Liver (tissue), 3 donors: ENCODE data around the gene FOXI1.
"Not testable (repeated sequence)": the region's sequence is repeated elsewhere in the genome, so short reads cannot be mapped to it uniquely, and the experiment has no call there.

Source experiments
- ATF3 ChIP-seq: IDR thresholded peaks from 2 replicates; pipeline ENCODE4 v1.6.1; 2016; ENCODE audit warnings: antibody characterized with exemption
- CTCF ChIP-seq: fragments of 150-350 bp; IDR thresholded peaks from 2 replicates; pipeline ENCODE4 v1.5.1; 2017; ENCODE audit warnings: improper control_type of control experiment, low read depth, low read length; ENCODE audit not compliant: missing input control
- GABPA ChIP-seq, 2 donors: IDR thresholded peaks in 1 of 2; conservative IDR thresholded peaks in 1 of 2; 2 replicates each; pipeline ENCODE4 v1.6.1; 2016; ENCODE audit warnings: antibody characterized with exemption in 2 of 2, mild to moderate bottlenecking in 1 of 2, moderate library complexity in 1 of 2
- HNF4G ChIP-seq: IDR thresholded peaks from 2 replicates; pipeline ENCODE4 v1.6.1; 2016; ENCODE audit warnings: antibody characterized with exemption
- JUND ChIP-seq, 2 donors: IDR thresholded peaks; 2 replicates each; pipeline ENCODE4 v1.6.1; 2016; ENCODE audit warnings: antibody characterized with exemption in 2 of 2
- NR2F2 ChIP-seq: IDR thresholded peaks from 2 replicates; pipeline ENCODE4 v1.6.1; 2016; ENCODE audit warnings: antibody characterized with exemption
- RAD21 ChIP-seq, 2 donors: IDR thresholded peaks; 2 replicates each; pipeline ENCODE4 v1.6.1; 2016; ENCODE audit warnings: antibody characterized with exemption in 2 of 2, mild to moderate bottlenecking in 2 of 2
- RXRA ChIP-seq, 2 donors: IDR thresholded peaks; 2 replicates each; pipeline ENCODE4 v1.6.1; 2017 to 2018; ENCODE audit warnings: antibody characterized with exemption in 2 of 2, mild to moderate bottlenecking in 1 of 2
- SP1 ChIP-seq: IDR thresholded peaks from 2 replicates; pipeline ENCODE4 v1.6.1; 2018; ENCODE audit warnings: antibody characterized with exemption, mild to moderate bottlenecking
- TAF1 ChIP-seq: conservative IDR thresholded peaks from 2 replicates; pipeline ENCODE4 v1.6.1; 2016; ENCODE audit warnings: antibody characterized with exemption, mild to moderate bottlenecking
- YY1 ChIP-seq: IDR thresholded peaks from 2 replicates; pipeline ENCODE4 v1.6.1; 2016; ENCODE audit warnings: antibody characterized with exemption, mild to moderate bottlenecking
- ZBTB33 ChIP-seq: IDR thresholded peaks from 2 replicates; pipeline ENCODE4 v1.6.1; 2016; ENCODE audit warnings: antibody characterized with exemption
- donor health status: healthy.
- donor health status: healthy.

GRCh38 chr5:170141196-170141595 lies 35.5 kb downstream of the FOXI1 start:
- not testable (repeated sequence) for TF ChIP-seq HNF4G; CTCF; NR2F2; TAF1; SP1; ATF3; JUND (IDR thresholded peaks at IDR 0.05); RAD21 (IDR thresholded peaks at IDR 0.05); YY1; RXRA (IDR thresholded peaks at IDR 0.05); GABPA (IDR thresholded peaks at IDR 0.05 in 1 of 2, conservative IDR thresholded peaks at IDR 0.05 in 1 of 2); ZBTB33
